D721Med (cell line): ENCODE measurements around the gene DPPA2.

Experiments used
- DNase-seq: peaks from one replicate; pipeline ENCODE4 v3.0.0; 2011; ENCODE audit warnings: low spot score; ENCODE audit not compliant: insufficient read length
- FAIRE-seq: peaks from 2 replicates; lab custom pipeline; 2011; peaks lifted over from hg19 to GRCh38; lab: Jason Lieb, UNC
- TF ChIP-seq, protein P1 (sequence below): IDR thresholded peaks from 2 replicates; pipeline ENCODE4 v1.5.1; 2012; ENCODE audit warnings: mild to moderate bottlenecking, control low read depth; ENCODE audit not compliant: insufficient read depth; ENCODE audit errors: missing control alignments

DPPA2 gene

DNA sequence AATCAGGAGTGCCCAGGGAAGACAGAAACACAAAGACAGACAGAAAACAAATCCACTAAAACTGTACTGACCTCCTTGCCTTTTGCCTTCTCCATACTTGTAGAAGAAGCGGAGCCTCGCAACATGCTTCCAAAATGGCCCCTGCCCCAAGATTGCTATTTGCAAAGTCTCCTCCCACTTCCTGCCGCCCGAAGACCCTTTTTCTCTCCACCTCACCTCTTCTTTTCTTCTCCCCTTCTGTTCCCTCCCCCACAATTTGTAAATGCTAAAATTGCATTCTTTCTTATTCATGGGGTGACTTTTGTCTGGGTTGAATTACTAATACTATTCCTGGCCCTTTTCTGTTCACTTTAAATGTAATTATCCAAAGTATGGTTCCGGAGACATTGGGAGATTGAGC is 21.1 kb upstream of the DPPA2 start, which contains the start of gene DPPA4:
Gene DPPA4, minus strand, starts transcription at position 154 of the 400 bp plus-strand sequence. Its CDS starts 29 bp downstream, at position 125.
- FAIRE-seq (no peak), DNase-seq (no peak)
- TF ChIP-seq, protein P1, sequence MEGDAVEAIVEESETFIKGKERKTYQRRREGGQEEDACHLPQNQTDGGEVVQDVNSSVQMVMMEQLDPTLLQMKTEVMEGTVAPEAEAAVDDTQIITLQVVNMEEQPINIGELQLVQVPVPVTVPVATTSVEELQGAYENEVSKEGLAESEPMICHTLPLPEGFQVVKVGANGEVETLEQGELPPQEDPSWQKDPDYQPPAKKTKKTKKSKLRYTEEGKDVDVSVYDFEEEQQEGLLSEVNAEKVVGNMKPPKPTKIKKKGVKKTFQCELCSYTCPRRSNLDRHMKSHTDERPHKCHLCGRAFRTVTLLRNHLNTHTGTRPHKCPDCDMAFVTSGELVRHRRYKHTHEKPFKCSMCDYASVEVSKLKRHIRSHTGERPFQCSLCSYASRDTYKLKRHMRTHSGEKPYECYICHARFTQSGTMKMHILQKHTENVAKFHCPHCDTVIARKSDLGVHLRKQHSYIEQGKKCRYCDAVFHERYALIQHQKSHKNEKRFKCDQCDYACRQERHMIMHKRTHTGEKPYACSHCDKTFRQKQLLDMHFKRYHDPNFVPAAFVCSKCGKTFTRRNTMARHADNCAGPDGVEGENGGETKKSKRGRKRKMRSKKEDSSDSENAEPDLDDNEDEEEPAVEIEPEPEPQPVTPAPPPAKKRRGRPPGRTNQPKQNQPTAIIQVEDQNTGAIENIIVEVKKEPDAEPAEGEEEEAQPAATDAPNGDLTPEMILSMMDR: no peak

DNA sequence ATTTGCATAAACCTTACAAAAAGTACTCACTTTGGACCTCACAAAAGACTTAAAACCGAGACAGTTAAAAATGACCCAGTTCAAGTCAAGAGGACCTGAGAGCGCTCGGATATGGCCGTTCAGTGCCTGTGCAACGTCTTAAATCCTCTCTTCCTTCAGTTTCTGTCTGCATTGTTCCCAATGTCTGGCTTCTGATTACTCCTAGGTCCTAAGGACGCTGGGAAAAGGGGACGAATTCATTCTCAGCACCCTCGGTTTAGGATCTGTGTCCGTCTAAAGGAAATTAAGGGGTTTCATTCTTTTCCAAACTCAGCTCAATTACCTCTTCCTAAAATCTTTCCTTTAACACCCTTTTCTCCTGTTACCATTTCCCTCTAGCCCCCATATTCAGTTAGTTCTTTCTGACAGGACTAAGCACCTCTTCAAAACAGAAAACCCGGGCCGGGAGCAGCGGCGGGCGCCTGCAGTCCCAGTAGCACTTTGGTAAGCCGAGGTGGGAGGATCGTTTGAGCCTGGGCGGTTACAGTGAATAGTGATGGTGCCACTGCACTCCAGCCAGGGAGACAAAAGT is 20.1 kb upstream of the DPPA2 start:
- TF ChIP-seq, protein P1: no peak

DNA sequence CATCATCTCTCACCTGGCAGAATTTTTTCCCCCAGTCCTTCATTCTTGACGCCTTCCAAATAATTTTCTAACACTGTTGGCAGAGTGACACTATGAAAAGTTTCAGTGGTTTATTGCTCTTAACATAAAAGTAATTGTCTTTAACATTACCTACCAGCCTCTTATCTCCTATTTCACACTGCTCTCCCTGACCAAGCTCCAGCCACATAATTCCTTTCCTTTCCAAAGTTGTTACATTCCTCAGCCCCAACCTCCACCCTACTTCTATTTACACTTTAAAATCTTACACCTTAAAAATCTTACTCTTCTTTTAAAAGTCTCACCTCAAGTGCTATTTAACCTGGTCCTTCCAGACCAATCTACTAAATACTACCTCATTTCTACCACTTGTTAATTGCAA is 18.3 kb upstream of the DPPA2 start:
- TF ChIP-seq, protein P1: no peak
- FAIRE-seq (no peak), DNase-seq (no peak)

More for the DNA sequence above, 20.1 kb upstream of the DPPA2 start:
- DNase-seq (no peak), FAIRE-seq (no peak)

DNA sequence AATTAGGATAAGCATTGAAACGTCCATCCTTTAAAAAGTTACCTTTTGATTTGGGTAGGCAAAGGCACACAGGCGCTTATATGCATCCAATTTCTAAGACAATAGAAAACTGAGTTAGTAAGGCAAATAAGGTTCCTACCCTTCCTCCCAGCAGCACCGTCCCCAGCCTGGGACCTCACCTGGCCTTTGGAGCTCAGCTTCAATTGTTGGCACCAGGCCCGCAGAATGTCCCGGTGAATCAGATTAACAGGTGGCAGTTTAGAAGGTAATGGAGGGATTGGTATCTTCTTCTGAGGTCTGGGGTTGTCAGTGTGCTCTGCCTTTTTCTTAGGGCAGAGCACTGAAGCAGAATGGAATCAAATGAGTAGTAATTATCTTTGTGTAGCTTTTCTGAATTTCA is 15.4 kb upstream of the DPPA2 start:
- DNase-seq (no peak), FAIRE-seq (no peak)
- TF ChIP-seq, protein P1: no peak

DNA sequence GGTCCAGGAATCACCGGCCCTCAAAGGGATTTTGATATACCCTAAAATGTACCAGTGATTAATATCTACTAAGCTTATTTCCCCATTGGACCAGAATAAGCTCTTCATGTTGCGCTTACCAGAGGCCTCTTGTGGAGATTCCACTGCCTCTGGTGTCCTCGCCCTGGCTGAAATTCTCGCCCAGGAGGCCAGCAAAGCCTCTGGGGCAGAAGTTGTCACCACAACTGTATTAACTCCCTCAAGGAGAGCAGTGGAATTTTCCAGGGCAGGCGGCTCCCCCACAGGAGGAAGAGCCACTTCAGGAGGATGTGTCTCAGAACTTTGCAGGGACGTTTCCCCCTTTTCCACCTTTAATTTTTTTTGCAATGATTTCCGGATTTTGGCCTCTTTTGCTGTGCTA is 14.1 kb upstream of the DPPA2 start:
- FAIRE-seq: no peak
- DNase-seq: no peak
- TF ChIP-seq, protein P1: no peak

DNA sequence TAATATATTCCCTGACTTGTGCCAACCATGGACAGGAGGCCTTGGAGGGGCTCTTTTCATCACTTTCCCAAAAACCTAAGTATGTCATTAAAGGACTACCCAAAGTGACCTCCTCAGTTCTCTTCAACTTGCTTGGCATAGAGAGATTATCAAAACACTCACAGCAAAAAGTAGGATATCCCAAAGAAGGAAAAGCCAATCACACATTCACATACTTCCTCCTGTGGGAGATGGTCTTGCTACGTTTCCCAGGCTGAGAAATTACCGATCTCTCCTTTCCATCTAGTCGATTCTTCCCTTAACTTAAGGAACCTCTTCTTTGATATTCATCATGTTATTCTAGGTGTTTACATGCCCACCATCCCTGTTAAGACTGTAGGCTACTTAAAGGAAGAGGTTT is 11.9 kb upstream of the DPPA2 start:
- DNase-seq (no peak), FAIRE-seq (no peak)
- TF ChIP-seq, protein P1: no peak

DNA sequence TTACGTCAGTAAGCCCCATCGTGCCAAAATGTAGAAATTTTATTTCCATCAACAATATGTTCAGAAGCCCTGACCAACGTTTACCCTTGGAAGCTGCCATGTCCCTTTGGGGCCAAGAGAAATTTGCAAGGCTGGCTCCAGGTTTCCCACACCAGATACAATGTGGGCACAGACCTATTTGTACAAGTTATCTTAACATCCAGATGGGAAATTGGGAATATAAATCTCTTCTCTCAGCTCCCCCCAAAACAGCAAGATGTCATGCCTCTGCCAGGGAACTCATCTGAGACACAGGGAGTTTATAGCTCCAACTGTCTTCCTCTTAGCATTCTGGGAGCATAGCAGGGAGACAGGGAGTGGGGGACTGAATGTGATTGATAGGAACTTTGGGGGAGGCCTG is 9.3 kb upstream of the DPPA2 start:
- no peak for DNase-seq
- no peak for FAIRE-seq
- TF ChIP-seq, protein P1: no peak
